ENCODE results near the gene HPX. TPM values are rescaled to one million over a fixed set of nuclear protein-coding genes. Genes with fewer than 3 reads are reported as not detected.

Gene HPX
- total RNA-seq (2016; rRNA removed; fragmentation: Illumina TruSeq; extraction: Trizol) (29.6 and 57.4 TPM in 2 replicates), polyA plus RNA-seq (2011; rRNA removed) (6.2 and 9.2 TPM in 2 replicates), polyA minus RNA-seq (2011; rRNA and poly(A)+ RNA removed; ENCODE audit: low replicate concordance) (0.26 and 20.4 TPM in 2 replicates), Bru-seq, nascent RNA (percentile 54 among the genes with signal in this experiment), BruChase-seq, experiment 1, labeled RNA remaining after a 6-hour chase (percentile 53 among the genes with signal in this experiment), BruChase-seq, experiment 2, labeled RNA remaining after a 2-hour chase (percentile 53 among the genes with signal in this experiment)
- total RNA-seq (2016; cell fraction: cytosol; rRNA removed; fragmentation: Illumina TruSeq; extraction: Trizol; ENCODE audit: low read depth) = 7.4 and 9.1 TPM in 2 replicates
- total RNA-seq (2016; cell fraction: insoluble cytoplasmic fraction; rRNA removed; fragmentation: Illumina TruSeq; extraction: Trizol) = 28.5 and 59.2 TPM in 2 replicates
- 9.6 and 11.3 TPM in 2 replicates for total RNA-seq (2016; cell fraction: membrane; rRNA removed; fragmentation: Illumina TruSeq; extraction: Trizol)
- 60.0 and 62.1 TPM in 2 replicates for total RNA-seq (2016; cell fraction: nucleus; rRNA removed; fragmentation: Illumina TruSeq; extraction: Trizol)
- 7.9 and 10.5 TPM in 2 replicates for polyA plus RNA-seq (2011; cell fraction: cytosol; rRNA removed)
- polyA plus RNA-seq (2011; cell fraction: nucleus; rRNA removed) = 6.2 and 6.6 TPM in 2 replicates
- polyA plus RNA-seq (2012) = 1.3 and 1.4 TPM in 2 replicates
- 6.7 and 7.9 TPM in 2 replicates for polyA plus RNA-seq (2016; cell fraction: cytosol; fragmentation: Illumina TruSeq; extraction: Trizol; ENCODE audit: low read depth)
- polyA plus RNA-seq (2016; cell fraction: insoluble cytoplasmic fraction; fragmentation: Illumina TruSeq; extraction: Trizol; ENCODE audit: low read depth) = 28.3 and 32.1 TPM in 2 replicates
- polyA plus RNA-seq (2016; cell fraction: membrane; fragmentation: Illumina TruSeq; extraction: Trizol; ENCODE audit: low read depth) = 8.6 and 17.5 TPM in 2 replicates
- polyA plus RNA-seq (2016; cell fraction: nucleus; fragmentation: Illumina TruSeq; extraction: Trizol; ENCODE audit: insufficient read depth, low read depth) = 86.2 and 88.6 TPM in 2 replicates
- polyA minus RNA-seq (2011; cell fraction: cytosol; rRNA and poly(A)+ RNA removed) = 3.1 and 4.2 TPM in 2 replicates
- polyA minus RNA-seq (2011; cell fraction: nucleus; rRNA and poly(A)+ RNA removed) = 4.1 and 4.5 TPM in 2 replicates
- long read RNA-seq, experiment 1, transcript HPX-201 (10 exons, 1,652 nt) = major isoform, 36 of 53 reads
- long read RNA-seq, experiment 1, partial matches to known transcripts = 3 of 53 reads
- long read RNA-seq, experiment 1, other reads (novel, unspliced or antisense) = 13 of 53 reads
- long read RNA-seq, experiment 2, transcript HPX-201 (10 exons, 1,652 nt) = major isoform, 68 of 108 reads
- long read RNA-seq, experiment 2, partial matches to known transcripts = 10 of 108 reads
- long read RNA-seq, experiment 2, other reads (novel, unspliced or antisense) = 30 of 108 reads

- no peaks in the 10 kb centered on the region for H3K79me2 ChIP-seq (ENCODE audit: insufficient read depth, low read length)
- ATAC-seq = peak; percentile 90
- intact Hi-C loops (cut with micrococcal nuclease; ENCODE audit: unreplicated experiment) = loop anchor here (2.0 to 5.0 kb wide), 2 partner anchors 32 to 49 kb away; partner anchors contain the start of genes SMPD1 and TRIM3
- H4K20me1 ChIP-seq (ENCODE audit: insufficient read depth, low read length) = no peaks in the 10 kb centered on the region
- H3K27ac ChIP-seq (ENCODE audit: extremely low read length, insufficient read depth, low read length) = no peak within 1 kb of the TSS
- H2AFZ ChIP-seq (ENCODE audit: low read length) = no peak within 1 kb of the TSS
- POLR2A ChIA-PET = interaction anchor here (0.6 to 3.9 kb wide), 14 partner anchors 11 to 242 kb away, joined by 3 to 22 read pairs (median 8); partner anchors contain the start of genes APBB1, ARFIP2, MRPL17 and SMPD1
- 0% methylated on average over 3 of the region's 3 CpGs for WGBS (ENCODE audit: low lambda C conversion rate)
- peak; percentile 81 for FAIRE-seq
- in situ Hi-C loops (cut with HindIII; ENCODE audit: extremely low pct_ligation_motif_present, low pct_unique_long_range_greater_than_20kb) = loop anchor here (5.0 kb wide), 1 partner anchor 59 kb away; no protein-coding TSS in a partner anchor
- no peaks in the 10 kb centered on the region; a peak in 1 of 5 replicates for H3K27me3 ChIP-seq (ENCODE audit: control insufficient read depth in 1 of 2, insufficient read depth in 2 of 2, low read length in 2 of 2)
- BruUV-seq (replicated peaks) = no TSS peak
- CTCF ChIA-PET (ENCODE audit: low intra/inter-chr PET ratio, low total read pairs) = no interaction called here
- H3K4me3 ChIP-seq (replicated peaks in 1 of 3; ENCODE audit: insufficient read depth in 1 of 3, low read depth in 2 of 3, low read length in 3 of 3) = peak within 1 kb of the TSS; percentile 10 to 38 (median 10); a peak in 4 of 6 replicates
- peaks cover 59% of the 10 kb centered on the region for H3K4me1 ChIP-seq (ENCODE audit: insufficient read depth, low read length)
- peak within 1 kb of the TSS; percentile 82 for H3K4me2 ChIP-seq (ENCODE audit: low read depth, low read length)
- peak within 1 kb of the TSS; percentile 29 for H3K9ac ChIP-seq (ENCODE audit: insufficient read depth, low read depth, low read length)
- H3K9me3 ChIP-seq (ENCODE audit: low read length) = no peaks in the 10 kb centered on the region
- H3K36me3 ChIP-seq (replicated peaks in 1 of 2; ENCODE audit: control insufficient read depth in 1 of 2, insufficient read depth in 2 of 2, low read length in 2 of 2) = no peaks in the 10 kb centered on the region
- peak; percentile 86 for DNase-seq (ENCODE audit: low spot score)
- TF ChIP-seq ZMYM4 (CRISPR knock-in tag; IDR thresholded peaks at IDR 0.05) (peak; percentile 59), ZNF205 (CRISPR knock-in tag; IDR thresholded peaks at IDR 0.05) (0 out of 2 replicates have a peak, but pooled peaks have one; percentile 64), GABPA (IDR thresholded peaks at IDR 0.05; ENCODE audit: low read depth, low read length) (no peak), GABPA (CRISPR knock-in tag; IDR thresholded peaks at IDR 0.05; ENCODE audit: low read depth) (no peak), NR2C2 (CRISPR knock-in tag; IDR thresholded peaks at IDR 0.05; ENCODE audit: borderline replicate concordance) (peak; percentile 45; the same call in 1 of the 2 replicates), THRA (CRISPR knock-in tag; IDR thresholded peaks at IDR 0.05; ENCODE audit: borderline replicate concordance) (peak; percentile 59; the same call in 1 of the 2 replicates), PHF21A (CRISPR knock-in tag; IDR thresholded peaks at IDR 0.05) (peak; percentile 74), ZNF772 (CRISPR knock-in tag; IDR thresholded peaks at IDR 0.05) (peak; percentile 69), SNRNP70 (IDR thresholded peaks at IDR 0.05; ENCODE audit: low read depth, low read length) (no peak)
- TF ChIP-seq, protein P1, sequence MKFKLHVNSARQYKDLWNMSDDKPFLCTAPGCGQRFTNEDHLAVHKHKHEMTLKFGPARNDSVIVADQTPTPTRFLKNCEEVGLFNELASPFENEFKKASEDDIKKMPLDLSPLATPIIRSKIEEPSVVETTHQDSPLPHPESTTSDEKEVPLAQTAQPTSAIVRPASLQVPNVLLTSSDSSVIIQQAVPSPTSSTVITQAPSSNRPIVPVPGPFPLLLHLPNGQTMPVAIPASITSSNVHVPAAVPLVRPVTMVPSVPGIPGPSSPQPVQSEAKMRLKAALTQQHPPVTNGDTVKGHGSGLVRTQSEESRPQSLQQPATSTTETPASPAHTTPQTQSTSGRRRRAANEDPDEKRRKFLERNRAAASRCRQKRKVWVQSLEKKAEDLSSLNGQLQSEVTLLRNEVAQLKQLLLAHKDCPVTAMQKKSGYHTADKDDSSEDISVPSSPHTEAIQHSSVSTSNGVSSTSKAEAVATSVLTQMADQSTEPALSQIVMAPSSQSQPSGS (CRISPR knock-in tag; IDR thresholded peaks at IDR 0.05) = peak; percentile 81; the same call in 1 of the 2 replicates
- TF ChIP-seq, protein P2, sequence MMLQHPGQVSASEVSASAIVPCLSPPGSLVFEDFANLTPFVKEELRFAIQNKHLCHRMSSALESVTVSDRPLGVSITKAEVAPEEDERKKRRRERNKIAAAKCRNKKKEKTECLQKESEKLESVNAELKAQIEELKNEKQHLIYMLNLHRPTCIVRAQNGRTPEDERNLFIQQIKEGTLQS (CRISPR knock-in tag; IDR thresholded peaks at IDR 0.05) = peak; percentile 80; the same call in 1 of the 2 replicates
- TF ChIP-seq, protein P3, sequence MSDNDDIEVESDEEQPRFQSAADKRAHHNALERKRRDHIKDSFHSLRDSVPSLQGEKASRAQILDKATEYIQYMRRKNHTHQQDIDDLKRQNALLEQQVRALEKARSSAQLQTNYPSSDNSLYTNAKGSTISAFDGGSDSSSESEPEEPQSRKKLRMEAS (IDR thresholded peaks at IDR 0.05) = no peak
- TF ChIP-seq, protein P4, sequence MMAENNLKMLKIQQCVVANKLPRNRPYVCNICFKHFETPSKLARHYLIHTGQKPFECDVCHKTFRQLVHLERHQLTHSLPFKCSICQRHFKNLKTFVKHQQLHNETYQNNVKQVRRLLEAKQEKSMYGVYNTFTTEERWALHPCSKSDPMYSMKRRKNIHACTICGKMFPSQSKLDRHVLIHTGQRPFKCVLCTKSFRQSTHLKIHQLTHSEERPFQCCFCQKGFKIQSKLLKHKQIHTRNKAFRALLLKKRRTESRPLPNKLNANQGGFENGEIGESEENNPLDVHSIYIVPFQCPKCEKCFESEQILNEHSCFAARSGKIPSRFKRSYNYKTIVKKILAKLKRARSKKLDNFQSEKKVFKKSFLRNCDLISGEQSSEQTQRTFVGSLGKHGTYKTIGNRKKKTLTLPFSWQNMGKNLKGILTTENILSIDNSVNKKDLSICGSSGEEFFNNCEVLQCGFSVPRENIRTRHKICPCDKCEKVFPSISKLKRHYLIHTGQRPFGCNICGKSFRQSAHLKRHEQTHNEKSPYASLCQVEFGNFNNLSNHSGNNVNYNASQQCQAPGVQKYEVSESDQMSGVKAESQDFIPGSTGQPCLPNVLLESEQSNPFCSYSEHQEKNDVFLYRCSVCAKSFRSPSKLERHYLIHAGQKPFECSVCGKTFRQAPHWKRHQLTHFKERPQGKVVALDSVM (CRISPR knock-in tag; IDR thresholded peaks at IDR 0.05) = 0 out of 2 replicates have a peak, but pooled peaks have one; percentile 17
These were observed at the start of gene HPX for GRCh38 chr11:6440906-6441358. TSS of gene HPX (minus strand) at chr11:6440987. CDS start at chr11:6440963, 24 bp downstream.

Data from HepG2 (cell line).